Measurements from ENCODE around the gene TUBA3E.
"Not testable (repeated sequence)": the region's sequence is repeated elsewhere in the genome, so short reads cannot be mapped to it uniquely, and the experiment has no call there.

- TF ChIP-seq CTCF, POLR2A (IDR thresholded peaks at IDR 0.05): not testable (repeated sequence)
These were observed 38.9 kb downstream of the TUBA3E start for GRCh38 chr2:130159376-130159775.

Data from adrenal gland (tissue), 5 donors.